ENCODE results near the gene PRKAG2.

Gene PRKAG2

GRCh38 chr7:151726652-151727578 is 150.0 kb downstream of the PRKAG2 start:
- DNase-seq (ENCODE audit: low read depth): no peak

DNA sequence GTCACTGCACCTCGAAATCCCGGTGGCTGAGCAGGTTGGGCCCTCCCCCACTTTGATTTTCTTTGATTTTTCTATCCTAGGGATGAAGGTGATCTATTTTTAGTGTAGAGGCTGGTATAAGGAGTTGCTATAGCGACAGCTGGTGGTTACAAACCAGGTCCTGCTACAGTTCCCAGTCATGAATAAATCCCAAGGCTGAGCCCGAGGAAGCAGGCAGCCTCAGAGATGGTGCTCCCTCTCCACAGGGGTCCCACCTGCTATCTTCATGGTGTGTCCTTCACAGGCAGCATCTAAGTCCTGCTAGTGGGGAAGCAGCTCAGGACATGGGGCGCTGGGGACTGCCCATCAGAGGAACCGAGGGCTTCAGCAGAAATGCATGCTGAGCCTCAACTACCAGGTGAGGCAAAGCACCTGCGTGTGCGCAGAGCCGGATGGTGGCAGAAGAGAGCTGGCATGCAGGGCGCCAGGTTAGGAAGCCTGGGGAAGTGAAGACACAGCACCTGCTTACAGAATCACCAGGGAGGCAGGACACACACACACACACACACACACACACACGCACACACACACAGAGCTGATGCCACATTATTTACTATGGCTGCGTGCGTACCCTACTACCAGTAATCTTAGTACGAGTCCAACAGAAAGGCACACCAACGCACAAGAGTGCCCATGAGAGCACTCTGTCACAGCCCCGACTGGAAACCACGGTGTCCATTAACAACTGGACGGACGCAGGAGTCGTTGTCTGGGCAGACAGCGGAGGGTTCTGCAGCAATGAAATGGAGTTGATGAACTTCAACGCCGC is 150.9 kb downstream of the PRKAG2 start:
- DNase-seq (ENCODE audit: low read depth): no peak

DNA sequence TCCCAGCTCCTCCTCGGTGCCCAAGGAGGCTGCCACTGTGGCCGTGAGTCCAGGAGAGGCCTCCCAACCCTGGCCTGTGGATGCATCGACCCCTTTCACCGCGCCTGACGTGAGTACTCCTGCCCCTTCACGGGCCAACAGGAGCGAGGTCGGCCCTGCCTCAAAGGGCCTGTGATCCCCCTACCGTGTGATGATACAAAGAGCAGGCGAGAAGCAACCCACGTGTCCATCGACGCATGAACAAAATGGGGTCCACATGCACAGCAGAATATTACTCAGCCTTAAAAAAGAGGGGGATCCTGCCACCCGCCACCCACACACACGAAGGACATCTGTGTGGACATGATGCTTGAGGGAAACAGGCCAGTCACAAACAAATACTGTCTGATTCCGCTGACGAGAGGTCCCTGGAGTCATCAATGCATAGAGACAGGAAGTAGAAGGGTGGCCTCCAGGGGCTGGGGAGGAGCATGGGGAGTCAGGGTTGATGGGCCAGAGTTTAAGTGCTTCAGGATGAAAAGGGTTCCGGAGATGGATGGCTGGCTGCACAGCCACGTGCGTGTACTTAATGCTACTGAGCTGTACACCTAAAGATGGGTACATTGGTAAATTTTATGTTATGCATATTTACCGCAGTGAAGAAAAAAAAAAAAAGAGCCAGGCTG is 151.9 kb downstream of the PRKAG2 start:
- DNase-seq (ENCODE audit: low read depth): no peak

DNA sequence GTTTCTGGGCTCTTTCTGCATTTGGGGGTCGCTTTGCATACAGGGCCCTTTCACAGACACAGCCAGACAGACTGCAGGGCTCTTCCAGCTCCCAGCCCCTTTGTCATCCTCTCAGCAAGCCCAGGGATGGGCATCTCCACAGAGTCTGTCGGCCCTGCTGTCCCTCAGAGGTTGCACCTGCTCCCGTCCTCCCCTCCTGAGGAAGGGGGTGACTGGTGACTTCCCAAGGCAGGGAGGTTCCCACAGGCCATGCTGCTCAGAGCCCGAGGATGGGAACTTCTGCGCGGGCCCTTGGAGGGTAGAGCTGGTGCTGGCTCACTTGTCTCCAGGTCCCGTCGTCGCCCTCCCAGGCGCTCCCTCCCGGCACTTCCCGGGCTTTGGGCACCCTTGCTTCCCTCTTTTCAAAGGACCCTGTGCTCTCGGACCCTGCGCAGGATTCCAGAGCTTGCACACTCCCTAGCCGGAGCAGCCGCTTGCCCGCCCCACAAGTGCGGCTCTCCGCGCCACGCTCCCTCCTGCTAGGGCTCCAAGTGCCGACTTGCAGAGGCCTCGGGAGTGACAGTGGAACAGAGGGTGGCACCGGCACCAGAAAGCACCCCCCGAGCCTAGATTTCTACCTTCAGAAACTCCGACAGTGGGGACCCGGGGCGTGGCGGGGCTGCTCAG is 152.5 kb downstream of the PRKAG2 start:
- no peak for DNase-seq (ENCODE audit: low read depth)

GRCh38 chr7:151723321-151723720 is 153.6 kb downstream of the PRKAG2 start:
- no peak for DNase-seq (ENCODE audit: low read depth)

DNA sequence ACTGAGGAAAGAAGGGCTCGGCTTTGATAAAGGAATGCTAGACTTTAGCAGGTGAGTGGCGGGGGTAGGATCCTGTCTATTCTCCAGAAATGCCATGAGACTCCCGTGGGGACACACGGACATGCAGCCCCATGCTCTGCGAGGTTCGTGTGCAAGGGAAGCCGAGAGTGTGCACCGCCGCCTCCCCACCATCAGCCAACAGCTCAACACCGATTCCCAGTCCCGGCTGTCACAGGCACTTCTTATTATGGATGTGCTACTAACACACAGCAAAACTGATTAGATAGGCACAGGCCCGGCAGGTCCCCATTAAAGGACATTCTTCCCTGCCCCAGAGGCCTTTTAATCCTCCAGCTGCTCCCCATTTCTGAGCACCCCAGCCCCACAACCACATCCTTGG is 154.4 kb downstream of the PRKAG2 start:
- no peak for DNase-seq (ENCODE audit: low read depth)

GRCh38 chr7:151721694-151722093 is 155.2 kb downstream of the PRKAG2 start:
- no peak for DNase-seq (ENCODE audit: low read depth)

- no peak for DNase-seq (ENCODE audit: low read depth)
These were observed 155.7 kb downstream of the PRKAG2 start for GRCh38 chr7:151721236-151721635.

DNA sequence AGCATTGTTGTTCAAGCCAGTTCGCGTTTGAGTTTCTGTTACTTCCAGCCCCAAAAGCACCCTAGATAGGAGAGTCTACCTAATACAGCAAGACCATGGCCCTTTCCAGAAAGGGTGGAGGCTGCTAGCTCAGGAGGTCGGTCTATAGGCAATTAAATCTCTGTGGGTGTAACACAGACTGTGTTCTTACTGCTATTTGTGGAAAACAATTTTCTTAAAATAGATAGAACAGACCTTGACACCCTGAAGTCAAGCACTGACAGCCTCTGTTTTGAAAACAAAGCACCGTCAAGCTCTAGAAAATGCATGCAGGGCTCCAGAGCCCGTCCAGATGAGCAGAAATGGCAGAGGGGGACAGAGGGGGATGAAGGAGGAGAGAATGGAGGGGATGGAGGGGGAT is 156.6 kb downstream of the PRKAG2 start:
- no peak for DNase-seq (ENCODE audit: low read depth)

- DNase-seq (ENCODE audit: low read depth): no peak
These were observed 157.0 kb downstream of the PRKAG2 start for GRCh38 chr7:151719897-151720242.

DNA sequence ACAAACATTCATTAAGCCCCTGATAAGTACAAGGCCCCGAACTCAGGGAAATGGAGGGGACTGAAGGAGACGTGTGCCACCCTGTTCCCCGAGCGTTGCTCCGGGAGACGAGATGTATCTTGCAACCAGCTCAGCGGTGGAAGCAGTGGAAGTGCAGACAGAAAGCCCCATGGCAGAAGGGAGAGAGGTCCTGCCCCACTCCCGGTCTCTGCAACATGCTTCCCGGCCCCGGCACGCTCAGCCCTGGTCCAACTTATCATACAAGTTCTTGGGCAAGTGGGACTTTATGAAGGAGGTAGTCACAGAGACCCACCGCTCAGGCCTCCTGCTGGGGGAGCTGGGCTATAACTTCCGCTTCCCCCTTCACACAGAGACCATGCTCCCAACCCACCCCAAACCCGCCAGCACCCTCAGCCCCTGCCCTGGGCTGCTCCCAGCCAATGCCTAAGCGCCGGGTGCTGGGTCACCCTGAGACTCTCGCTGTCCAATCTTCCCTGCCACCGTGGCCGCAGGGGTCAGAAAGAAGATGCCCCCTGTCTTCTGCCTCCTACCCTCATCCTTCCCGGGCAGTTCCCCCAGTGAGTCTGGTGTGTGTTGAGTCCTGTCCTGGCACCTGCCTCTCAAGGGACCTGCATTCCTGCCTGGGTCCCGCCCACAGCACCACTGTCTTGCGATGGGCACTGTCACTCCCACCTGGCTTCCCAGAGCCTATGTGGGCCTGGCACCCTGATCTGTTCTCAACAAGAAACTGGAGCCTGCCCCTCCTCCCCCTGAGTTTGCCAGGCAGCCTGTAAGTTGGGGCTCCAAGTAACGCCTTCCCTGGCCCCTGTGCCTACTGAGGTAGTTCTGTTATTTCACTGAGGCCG is 157.7 kb downstream of the PRKAG2 start:
- no peak for DNase-seq (ENCODE audit: low read depth)

GRCh38 chr7:151717918-151718317 is 159.0 kb downstream of the PRKAG2 start:
- DNase-seq (ENCODE audit: low read depth): no peak

- DNase-seq (ENCODE audit: low read depth): no peak
These were observed 159.5 kb downstream of the PRKAG2 start for GRCh38 chr7:151717415-151717814.

DNA sequence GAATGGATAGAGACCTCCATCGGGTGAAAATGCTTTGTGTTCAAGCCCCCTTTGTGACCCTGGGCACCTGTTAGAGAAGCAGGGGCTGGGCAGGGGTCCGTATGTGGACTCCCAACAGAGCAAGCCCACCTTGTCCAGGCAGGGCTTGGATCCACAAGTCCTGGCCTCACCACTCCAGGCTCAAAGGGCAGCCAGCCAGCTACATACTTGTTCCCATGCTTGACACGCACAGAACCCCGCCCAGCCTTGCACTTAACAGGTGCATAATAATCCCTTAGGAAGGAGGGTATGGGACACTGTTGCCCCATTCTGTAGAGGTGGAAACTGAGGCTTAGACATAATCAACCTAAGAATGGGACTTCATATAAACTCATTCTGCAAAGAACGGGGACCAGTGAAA is 160.6 kb downstream of the PRKAG2 start:
- no peak for DNase-seq (ENCODE audit: low read depth)

GRCh38 chr7:151715666-151716315 is 161.1 kb downstream of the PRKAG2 start:
- DNase-seq (ENCODE audit: low read depth): no peak

- no peak for DNase-seq (ENCODE audit: low read depth)
These were observed 162.7 kb downstream of the PRKAG2 start for GRCh38 chr7:151714201-151714600.

- no peak for DNase-seq (ENCODE audit: low read depth)
These were observed 164.1 kb downstream of the PRKAG2 start for GRCh38 chr7:151712810-151713125.

DNA sequence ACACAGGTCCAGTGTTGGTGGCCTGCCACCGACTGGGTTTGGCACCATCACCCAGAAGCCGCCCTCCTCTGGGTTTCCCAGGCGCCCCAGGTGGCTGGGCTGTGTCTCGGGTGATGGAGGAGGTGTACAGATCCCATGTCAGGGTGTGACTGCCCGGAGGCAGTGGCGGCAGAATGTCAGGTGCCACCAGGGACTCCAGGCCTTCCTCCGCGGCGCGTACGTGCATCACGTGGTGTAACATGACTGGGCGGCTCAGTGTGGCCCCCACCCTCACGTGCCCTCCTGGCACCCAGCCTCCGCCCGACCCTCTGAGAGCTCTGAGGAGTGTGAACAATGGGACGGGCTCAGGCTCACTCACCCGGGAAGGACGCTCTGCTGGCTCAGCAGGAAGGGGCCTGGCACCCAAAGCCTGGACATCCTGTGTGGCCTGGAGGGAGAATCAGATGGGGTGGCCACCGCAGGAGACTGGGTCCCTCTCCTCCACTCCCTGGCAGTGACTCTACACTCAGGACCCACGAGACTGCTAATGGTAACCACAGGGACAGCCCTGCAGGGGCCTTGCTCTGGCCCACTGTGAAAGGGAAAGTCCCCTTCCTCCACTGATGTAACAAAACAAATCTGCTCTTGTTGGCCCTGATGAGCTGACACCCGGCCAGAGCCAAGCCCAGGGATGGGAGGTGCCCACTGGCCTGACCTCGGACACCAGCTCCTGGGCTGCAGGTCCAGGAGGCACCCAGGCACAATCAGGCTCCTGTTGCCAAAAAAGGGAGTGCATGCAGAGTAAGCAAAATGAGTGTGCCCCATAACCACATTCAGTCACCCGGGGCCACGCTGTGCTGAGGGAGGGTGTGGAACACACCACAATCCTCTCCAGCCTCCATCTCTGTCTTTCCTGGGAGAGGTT is 164.8 kb downstream of the PRKAG2 start:
- DNase-seq (ENCODE audit: low read depth): no peak

- no peak for DNase-seq (ENCODE audit: low read depth)
These were observed 165.5 kb downstream of the PRKAG2 start for GRCh38 chr7:151711435-151711872.
